HG02973 (cell line): ENCODE data around the gene CYP24A1.

Source experiments
- ATAC-seq: cut with Tn5 transposase; IDR thresholded peaks from one replicate; pipeline ENCODE4 v1.9.1; 2021; ENCODE audit warnings: moderate library complexity; ENCODE audit not compliant: unreplicated experiment

CYP24A1 gene

GRCh38 chr20:54176610-54177009, 2.8 kb upstream of the CYP24A1 start:
- ATAC-seq, result no peak

DNA sequence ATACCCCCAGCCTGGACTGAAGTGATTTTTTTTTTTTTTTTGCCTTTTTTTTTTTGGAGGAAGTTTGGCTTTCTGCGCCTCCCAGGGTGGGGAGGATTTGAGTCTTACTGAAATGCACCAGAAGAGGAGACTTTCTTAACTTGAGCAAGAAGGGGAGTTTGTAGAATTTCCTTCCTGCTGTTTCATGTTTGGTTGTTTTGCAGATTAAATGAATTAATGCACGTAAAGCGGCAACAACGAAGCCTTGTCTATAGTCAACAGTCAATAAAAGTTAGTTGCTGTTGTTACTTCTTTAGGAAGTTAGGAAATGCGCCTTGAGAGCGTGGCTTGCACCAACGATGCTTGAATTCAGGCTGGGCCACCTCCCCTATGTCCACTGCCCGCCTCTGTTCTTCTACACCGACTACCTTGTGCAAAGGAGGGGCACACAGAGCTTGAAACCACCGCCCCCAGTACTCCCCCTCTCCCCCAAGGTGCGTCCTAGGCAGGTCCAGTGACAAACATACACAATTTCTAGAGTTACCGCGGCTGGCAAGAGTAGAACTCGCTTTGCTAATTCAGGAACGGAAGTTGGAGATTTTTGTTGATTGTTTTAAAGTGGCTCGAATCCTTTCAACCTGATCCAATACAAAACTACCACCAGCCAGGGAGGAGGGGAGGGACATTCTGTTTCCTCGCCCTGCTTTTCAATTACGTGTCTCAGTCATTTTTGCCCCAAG, 830 bp upstream of the CYP24A1 start:
- ATAC-seq, result no peak

DNA sequence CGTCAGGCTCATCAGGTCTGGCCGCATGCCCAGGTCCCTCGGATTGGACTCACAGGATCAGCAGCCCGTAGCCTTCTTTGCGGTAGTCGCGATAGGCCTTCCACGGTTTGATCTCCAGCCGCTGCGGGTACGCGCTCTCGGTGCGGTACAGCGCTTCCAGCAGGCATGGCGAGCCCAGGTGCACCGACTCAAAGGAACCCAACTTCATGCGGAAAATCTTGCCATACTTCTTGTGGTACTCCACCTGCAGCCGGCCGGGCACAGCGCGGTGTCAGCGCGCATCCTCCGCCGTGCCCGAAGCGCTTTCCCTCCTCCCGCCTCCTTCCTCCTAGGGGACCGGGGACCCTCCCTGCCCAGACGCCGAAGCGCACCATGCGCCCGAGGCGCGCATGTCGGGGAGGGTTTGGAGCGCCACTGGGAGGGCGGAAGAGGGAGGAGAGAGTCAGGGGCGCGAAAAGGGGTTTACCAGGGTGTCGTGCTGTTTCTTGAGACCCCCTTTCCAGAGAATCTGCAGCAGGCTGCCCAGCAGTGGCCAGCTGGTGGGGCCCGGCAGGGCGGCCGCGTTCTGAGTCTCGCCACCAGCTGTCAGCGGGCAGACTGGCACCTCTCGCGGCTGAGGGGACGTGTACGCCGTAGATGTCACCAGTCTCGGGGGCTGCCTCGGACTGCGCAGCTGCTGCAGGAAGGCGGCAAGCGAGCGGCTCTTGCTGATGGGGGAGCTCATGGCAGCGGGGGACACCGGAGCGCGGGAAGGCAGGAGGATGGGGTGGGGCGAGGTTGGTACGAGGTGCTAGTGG, 732 bp downstream of the CYP24A1 start:
- ATAC-seq, result no peak

DNA sequence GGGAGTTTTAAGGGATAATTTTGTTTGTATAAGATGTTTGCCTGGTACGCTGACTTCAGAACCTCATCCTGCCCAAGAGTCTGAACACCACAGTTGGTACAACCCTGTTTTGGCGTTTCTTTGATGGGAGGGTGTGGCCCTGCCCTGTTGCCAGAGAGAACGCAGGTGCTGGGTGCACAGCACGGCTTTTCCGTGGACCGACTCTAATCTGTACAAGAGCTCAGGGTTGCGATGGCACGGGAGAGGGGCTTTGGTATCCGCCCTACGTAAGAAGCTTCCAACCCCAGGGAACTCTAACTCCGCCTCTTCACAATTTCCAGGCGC, 1.3 kb downstream of the CYP24A1 start:
- ATAC-seq, result no peak

GRCh38 chr20:54170963-54171362, 2.8 kb downstream of the CYP24A1 start:
- no peak for ATAC-seq

- no peak for ATAC-seq
Observed at GRCh38 chr20:54170026-54170471, 3.7 kb downstream of the CYP24A1 start.

- ATAC-seq, result no peak
Observed at GRCh38 chr20:54168961-54169862, 4.6 kb downstream of the CYP24A1 start.

DNA sequence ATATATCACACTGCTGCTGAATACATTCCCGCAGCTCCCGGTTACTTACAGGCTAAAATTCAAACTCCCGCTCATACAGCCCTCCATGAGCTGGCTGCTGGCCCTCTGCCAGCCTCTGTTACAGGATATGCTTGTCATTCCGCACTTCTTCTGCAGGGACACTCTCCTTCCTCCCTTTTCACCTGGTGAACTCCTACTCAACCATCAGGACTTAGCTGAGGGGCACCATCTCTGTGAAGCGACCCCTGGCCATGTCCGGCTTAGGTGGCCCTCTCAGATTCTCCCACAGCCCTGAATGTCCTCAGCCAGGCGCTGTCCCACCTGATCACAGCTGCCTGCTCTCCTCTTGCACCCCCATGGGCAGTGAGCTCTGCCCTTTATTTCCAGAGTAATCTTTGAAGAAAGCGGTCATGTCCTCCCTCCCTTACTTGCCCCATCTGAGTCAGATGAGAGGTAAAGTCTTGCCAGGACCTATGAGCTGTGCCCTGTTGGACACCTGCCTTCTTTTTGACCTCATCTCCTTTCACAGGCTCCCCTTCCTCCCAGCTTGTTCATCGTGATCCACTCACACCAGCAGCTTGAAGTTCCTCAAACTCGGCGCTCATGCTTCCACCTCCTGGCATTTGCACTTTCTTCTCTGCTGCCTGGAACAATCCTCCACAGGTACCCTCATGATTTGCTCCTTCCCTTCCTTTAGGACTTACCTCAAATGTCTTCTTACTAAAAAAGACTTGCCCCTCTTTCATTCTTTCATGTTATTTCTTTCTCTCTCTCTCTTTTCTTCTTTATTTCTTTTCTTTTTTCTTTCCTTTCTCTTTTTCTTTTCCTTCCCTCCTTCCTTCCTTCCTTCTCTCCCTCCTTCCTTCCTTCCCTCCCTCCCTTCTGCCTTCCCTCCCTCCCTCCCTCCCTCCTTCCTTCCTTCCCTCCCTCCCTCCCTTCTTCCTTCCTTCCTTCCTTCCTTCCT, 5.6 kb downstream of the CYP24A1 start:
- ATAC-seq, result no peak

GRCh38 chr20:54166987-54167662, 6.7 kb downstream of the CYP24A1 start:
- no peak for ATAC-seq

DNA sequence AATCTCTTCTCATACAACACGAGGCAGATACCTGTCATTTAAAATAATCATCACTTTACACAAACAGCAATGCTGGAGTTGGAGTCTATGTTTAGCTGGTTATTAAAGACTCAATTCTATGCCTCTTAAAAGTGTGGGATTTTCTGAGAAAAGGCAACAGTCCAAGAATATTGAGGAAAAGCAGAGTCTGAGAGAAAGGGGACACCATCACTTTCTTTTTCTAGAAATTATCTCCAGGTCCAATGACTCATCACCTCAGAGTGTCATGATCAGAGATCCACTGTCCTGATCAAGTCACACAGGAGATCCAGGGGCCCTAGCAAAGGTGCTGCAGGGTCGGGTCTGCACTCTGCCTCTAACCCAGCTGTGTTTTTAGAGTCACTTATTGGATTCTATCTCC, 8.0 kb downstream of the CYP24A1 start:
- ATAC-seq, result no peak

DNA sequence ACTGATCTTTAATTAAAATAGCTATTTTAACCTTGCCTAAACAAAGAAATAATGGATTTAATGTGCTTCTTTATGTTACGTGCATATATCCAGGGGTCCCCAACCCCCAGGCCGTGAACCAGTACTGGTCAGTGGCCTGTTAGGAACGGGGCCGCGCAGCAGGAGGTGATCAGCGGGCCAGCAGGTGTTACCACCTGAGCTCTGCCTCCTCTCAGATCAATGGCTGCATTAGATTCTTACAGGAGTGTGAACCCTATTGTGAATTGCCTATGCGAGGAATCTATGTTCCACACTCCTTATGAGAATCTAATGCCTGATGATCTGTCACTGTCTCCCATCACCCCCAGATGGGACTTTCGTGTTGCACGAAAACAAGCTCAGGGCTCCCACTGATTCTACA, 8.8 kb downstream of the CYP24A1 start:
- no peak for ATAC-seq

GRCh38 chr20:54163402-54163801, 10.4 kb downstream of the CYP24A1 start:
- ATAC-seq, result no peak

GRCh38 chr20:54162378-54163009, 11.3 kb downstream of the CYP24A1 start:
- no peak for ATAC-seq

DNA sequence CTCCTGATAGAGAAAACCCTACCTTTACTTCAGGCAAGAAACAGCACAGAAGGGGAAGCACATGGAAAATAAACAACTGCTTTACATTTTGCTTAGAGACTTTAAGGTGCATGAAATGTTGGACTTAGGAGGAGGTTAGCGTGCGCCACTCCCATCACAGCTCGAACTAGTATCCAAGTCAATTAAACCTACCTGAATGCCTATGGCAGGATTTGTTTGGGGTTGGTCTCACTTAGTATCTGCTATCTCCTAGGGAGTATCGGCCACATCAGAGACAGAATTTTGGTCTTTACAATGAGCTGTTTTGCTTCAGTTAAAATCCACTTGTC, 12.0 kb downstream of the CYP24A1 start:
- no peak for ATAC-seq

DNA sequence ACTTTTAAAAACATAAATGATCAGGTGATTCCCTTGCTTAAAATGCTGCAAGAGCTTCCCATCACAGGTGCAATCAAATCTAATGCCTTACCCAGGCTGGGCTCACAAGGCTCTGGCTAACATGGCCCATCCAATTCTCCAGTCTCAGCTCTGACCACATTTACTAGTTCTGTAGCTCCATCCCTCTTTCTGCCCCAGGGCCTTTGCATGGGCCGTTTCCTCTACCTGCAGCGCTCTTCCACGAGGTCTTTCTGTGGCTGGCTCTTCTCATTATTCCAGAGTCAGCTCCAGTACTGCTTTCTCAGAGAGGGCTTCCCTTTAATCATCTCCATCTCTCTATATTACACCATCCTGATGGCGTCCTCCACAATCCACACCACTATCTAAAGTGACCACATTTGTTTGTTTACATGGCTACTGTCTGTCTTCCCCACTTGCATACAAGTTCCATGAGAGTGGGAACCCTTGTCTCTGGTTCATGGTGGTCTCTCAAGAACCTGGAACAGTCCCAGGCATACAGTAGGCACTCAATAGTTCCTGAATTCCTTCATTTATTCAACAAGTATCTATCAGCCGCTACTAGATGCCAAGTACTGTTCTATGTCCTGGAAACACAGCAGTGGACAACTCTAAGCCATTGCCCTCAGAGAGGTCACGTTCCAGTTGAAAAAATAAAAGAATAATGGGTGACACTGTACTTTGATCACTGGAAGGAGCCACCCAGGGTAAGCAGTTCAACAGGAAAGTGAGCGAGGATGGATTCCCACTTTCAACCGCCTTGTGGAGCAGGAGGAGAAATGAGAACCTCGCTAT, 12.6 kb downstream of the CYP24A1 start:
- no peak for ATAC-seq

DNA sequence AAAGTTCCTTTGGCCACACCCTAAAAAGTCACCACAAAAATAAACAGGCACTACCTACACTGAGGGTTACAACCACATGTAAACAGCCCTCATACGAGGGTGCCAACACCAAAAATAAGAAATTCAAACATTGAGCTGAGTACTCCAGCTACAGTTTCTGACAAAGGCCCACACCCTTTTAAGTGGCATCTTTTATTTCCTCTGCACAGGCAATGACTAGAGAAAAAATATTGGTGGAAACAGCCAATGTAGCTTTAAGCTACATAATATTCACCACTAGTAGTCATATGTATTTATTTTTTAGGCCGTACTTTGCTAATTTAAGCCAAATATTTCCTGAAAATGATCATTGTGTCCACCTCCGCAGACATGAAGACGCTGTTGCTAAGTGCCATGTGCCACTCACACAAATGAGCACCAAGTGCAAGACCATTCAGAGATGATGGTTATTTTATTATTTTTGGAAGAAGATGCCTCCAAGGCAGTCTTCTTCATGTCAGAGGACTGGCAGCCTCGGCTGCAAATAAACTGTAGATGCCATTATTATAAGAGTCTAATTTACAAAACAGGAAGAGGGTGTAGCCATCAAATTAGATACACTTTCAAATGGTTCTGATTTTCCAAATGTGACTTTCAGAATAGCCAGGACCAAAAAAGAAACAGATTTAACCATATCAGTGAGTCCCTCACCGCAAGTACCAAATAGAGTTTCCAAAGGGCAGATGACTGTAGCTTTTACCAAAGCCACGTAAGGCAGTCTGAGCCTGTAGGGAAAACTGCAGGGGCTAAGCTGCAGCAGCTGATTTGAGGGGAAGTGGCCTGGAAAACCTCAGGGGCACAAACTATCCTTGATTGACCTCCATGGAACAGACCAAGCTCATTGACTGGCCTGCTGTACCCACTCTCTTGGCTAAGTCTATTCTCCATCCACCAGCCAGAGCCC, 13.4 kb downstream of the CYP24A1 start:
- ATAC-seq, result no peak

DNA sequence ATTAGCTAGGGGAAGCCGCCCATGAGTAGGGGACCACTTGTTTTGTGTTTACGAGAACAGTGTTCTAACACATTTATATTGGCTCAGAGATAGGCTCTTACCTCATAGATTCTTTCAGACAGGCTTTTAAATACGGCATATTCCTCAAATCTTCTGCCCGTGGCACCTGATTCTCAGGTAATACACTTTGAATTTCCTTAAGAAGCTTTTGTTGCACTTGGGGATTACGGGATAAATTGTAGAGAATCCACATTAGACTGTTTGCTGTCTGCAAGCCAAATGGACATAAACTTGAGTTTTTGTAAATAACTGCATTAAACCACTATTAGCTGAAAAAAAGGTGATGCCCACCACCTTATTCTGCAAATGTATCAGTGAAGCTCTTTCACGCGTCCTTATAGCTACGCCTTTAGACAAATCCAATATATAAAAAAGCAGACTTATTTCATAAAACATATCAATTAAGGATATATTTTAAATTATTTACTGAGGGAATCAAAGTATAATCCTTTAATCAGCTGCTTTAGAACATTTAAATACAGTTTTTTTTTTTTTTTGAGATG, 14.8 kb downstream of the CYP24A1 start:
- ATAC-seq, result no peak
